Activated CD4-positive, alpha-beta T cell treated with anti-CD3 and anti-CD28 coated beads, Interleukin-2, amount 50 U/mL, for 1 hour (primary cell): ENCODE results near the gene TSPAN10.

Experiments used
- DNase-seq: peaks from one replicate; pipeline ENCODE4 v3.0.0-alpha.2; 2020

The TSPAN10 gene

DNA sequence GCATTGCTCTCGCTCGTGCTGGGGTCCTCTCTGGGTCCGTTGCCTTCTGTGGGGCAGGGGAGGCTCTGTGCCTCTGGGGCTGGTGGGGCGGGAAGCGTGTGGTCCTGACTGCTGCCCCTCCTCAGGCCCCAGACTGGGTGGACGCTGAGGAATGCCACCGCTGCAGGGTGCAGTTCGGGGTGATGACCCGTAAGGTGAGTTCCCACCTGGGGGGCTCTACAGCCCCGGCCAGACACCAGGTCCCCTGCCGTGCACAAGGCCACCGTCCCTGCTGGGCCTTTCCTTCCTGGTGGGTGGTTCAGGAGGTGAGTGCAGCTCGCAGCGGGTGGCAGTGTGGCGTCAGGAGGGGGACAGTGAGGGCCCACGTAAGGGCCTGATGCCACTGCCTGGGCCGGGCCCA lies 53.6 kb downstream of the TSPAN10 start:
- no peak for DNase-seq

DNA sequence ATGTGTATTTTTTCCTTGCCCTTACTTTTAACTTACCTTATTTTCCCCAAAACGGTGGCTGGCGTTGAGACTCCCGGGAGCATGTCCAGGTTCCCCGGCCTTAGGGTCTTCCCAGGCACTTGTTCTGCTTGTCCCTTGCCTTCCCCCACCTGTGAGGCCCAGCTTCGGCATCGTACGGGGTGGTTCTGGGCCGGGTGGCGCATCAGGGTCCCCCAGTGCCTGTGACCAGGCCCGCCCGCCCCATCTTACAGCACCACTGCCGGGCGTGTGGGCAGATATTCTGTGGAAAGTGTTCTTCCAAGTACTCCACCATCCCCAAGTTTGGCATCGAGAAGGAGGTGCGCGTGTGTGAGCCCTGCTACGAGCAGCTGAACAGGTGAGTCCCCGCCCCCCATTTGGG lies 54.2 kb downstream of the TSPAN10 start:
- no peak for DNase-seq

DNA sequence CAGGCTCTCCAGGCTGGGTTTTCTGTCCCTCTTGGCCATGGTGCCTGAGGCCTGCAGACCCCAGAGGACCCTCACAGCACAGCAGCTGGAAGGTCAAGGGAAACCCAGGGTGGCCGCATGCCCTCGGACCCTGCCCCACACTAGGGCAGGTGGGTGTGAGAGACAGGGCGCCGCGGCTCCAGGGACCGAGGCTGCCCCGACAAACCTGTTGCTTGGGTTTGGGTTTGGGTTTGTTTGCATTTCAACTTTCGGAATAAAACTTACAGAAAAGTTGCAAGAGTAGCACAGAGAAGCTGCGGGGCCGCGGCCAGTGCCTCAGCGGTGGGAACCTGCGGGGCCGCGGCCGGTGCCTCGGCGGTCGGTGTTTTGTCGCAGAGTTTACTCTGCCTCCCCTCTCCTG lies 54.6 kb downstream of the TSPAN10 start:
- DNase-seq, result no peak

DNA sequence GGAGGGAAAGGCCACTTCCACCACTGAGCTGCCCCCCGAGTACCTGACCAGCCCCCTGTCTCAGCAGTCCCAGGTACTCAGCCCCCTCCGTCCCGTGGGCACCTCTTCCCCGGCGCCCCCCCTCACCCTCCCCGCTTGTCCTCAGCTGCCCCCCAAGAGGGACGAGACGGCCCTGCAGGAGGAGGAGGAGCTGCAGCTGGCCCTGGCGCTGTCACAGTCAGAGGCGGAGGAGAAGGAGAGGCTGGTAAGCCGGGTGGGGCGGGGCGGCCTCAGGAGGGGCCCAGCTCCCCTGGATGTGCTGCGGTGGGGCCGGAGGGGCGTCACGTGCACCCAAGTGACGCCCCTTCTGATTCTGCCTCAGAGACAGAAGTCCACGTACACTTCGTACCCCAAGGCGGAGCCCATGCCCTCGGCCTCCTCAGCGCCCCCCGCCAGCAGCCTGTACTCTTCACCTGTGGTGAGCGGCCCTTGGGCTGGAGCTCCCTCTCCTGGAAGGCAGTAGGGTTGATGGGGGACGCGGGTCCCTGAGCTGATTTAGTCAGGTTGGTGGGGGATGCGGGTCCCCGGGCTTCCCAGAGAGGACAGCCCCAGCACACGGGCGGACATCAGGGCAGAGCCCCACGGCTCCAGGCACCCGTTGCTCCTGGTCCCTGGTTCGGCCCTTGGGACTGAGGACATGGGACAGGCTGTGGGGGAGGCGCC lies 56.7 kb downstream of the TSPAN10 start:
- DNase-seq, result no peak

DNA sequence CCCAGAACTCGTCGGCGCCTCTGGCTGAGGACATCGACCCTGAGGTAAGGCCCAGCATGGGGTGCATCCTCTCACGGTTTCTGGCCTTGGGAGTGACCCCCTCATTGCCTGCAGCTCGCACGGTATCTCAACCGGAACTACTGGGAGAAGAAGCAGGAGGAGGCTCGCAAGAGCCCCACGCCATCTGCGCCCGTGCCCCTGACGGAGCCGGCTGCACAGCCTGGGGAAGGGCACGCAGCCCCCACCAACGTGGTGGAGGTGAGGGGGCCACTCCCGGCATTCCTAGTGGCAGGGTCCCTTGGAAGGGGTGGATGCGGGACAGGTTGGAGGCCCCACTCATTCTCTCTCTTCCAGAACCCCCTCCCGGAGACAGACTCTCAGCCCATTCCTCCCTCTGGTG lies 57.8 kb downstream of the TSPAN10 start:
- no peak for DNase-seq

DNA sequence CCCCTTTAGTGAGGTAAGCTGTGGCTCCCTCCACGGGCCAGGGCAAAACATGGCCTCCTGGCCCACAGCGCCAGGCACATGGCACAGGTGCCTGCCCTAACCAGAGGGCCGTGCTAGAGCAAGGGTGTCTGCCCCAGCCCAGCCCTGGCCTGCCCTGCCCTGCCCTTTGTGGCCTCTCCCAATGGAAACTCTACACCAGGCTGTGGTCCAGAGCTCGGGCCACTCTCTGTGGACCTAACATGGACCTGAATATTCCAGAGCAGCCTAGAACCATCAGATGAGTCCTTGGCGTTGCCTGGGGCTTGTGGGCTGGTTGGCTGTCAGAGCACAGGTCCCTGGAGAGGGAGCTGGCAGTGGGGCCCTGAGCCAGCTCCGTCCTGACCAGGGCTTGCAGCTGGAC lies 58.2 kb downstream of the TSPAN10 start:
- DNase-seq, result no peak

DNA sequence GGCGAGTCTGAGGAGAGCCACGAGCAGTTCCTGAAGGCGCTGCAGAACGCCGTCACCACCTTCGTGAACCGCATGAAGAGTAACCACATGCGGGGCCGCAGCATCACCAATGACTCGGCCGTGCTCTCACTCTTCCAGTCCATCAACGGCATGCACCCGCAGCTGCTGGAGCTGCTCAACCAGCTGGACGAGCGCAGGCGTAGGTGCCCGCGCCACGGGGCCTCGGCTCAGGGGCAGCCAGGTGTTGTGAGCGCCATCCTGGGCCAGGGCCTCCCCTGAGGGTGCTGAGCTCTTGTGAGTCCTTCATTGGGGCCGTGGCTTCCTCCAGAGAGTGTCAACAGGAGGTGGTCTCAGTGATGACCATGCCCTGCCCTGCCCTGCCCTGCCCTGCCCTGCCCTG lies 58.8 kb downstream of the TSPAN10 start:
- no peak for DNase-seq

DNA sequence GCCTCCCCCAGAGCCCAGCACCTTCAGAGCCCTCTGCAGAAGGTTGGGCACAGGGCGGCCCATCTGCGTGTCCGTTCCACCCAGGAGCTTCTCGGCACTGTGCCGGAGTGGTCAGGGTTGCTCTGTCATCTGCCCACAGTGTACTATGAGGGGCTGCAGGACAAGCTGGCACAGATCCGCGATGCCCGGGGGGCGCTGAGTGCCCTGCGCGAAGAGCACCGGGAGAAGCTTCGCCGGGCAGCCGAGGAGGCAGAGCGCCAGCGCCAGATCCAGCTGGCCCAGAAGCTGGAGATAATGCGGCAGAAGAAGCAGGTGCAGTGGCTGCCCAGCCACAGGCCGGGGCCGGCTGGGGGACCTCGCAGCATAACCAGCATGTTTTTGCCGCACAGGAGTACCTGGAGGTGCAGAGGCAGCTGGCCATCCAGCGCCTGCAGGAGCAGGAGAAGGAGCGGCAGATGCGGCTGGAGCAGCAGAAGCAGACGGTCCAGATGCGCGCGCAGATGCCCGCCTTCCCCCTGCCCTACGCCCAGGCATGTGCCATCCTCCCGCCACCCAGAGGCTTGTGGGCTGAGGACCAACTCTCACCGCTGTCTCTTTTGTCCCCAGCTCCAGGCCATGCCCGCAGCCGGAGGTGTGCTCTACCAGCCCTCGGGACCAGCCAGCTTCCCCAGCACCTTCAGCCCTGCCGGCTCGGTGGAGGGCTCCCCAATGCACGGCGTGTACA lies 59.4 kb downstream of the TSPAN10 start:
- DNase-seq, result no peak

DNA sequence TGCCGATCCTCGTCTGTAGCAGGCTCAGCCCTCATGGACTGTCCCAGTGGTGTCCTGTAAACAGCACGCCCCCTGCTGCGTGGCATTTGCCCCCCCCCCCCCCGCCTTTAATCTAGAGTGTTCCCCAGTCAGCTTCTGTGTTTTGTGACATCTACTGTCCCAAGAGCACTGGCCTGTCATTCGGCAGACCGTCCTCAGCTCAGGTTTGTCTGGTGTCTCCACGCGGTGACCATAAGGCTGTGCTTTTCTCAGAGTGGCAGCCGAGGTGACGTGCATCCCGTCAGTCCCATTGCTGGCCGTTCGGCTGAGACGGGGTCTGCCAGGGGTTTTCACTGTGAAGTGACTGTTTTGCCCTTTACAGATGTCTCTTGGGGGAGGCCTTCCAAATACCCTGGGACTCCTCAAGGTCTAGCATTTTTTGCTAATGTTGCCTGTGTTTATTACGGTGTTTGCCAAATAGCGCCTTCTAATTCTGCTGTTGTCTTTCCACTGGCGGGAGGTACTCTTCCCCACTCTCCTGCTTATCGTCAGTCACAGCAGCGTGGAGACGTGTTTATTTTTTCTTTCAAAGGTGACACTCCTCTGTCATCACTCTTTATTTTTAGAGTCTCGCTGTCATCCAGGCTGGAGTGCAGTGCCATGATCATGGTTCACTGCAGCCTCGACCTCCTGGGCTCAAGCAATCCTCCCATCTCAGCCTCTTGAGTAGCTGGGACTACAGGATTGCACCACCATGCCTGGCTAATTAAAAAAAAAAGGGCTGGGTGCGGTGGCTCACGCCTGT lies 60.5 kb downstream of the TSPAN10 start:
- no peak for DNase-seq
